Testis (tissue), 3 donors: Measurements from ENCODE around the gene DNER. TPM values are rescaled to one million over a fixed set of nuclear protein-coding genes. Genes with fewer than 3 reads are reported as not detected.

Source experiments
- DNase-seq: peaks from one replicate; pipeline ENCODE4 v3.0.0-alpha.2; 2019
- H3K27ac ChIP-seq, 2 donors: fragments of 200-600 bp; sonication (generic); one replicate each; pipeline ENCODE4 v1.5.1; 2019
- H3K27me3 ChIP-seq: fragments of 200-600 bp; sonication (generic); one replicate; pipeline ENCODE4 v1.5.1; 2019
- H3K36me3 ChIP-seq: fragments of 200-600 bp; sonication (generic); one replicate; pipeline ENCODE4 v1.5.1; 2017; ENCODE audit warnings: low read depth; ENCODE audit errors: missing control alignments
- H3K4me1 ChIP-seq: fragments of 200-600 bp; sonication (generic); one replicate; pipeline ENCODE4 v1.5.1; 2019
- H3K4me3 ChIP-seq, 2 donors: fragments of 200-600 bp; sonication (generic); one replicate each; pipeline ENCODE4 v1.5.1; 2017 to 2019
- H3K9me3 ChIP-seq: fragments of 200-600 bp; sonication (generic); one replicate; pipeline ENCODE4 v1.5.1; 2017
- POLR2A ChIP-seq: fragments of 450-650 bp; IDR thresholded peaks from one replicate; pipeline ENCODE4 v1.6.1; 2017; ENCODE audit warnings: antibody characterized with exemption, mild to moderate bottlenecking, moderate library complexity
- WGBS, 2 donors: methylation state at CpG; one replicate each; pipeline ENCODE4 v1.1.5; 2018; 5-methylcytosine and 5-hydroxymethylcytosine counted together
- intact Hi-C: fragments of 100-400 bp; cut with DNase I; formaldehyde crosslinking; loops from one replicate; pipeline ENCODE4 v1.15.1; 2023; ENCODE audit warnings: low total_unique reads
- polyA plus RNA-seq: library from polyadenylated mRNA; stranded (reverse); fragments of 350-450 nt; fragmentation: Illumina TruSeq; extraction: RNeasy Lipid Tissue Mini Kit (QIAGEN cat#74804); gene quantifications from one replicate; pipeline ENCODE4 v1.2.3, GENCODE V29; 2014; ENCODE audit warnings: low read depth, low replicate concordance; ENCODE audit not compliant: insufficient read depth
- total RNA-seq, 2 donors: library from RNA; depleted of rRNA; stranded (reverse); fragments of >200 nt; gene quantifications; one replicate each; pipeline ENCODE4 v1.2.3, GENCODE V29; 2016
- TF ChIP-seq, protein P1 (sequence below), 3 experiments: fragments of 450-650 bp in 2 of 3; fragments of 200-600 bp in 1 of 3; sonication (generic) in 1 of 3; IDR thresholded peaks; one replicate each; pipeline ENCODE4 v1.5.1; 2016 to 2019; ENCODE audit warnings: antibody characterized with exemption in 3 of 3, mild to moderate bottlenecking in 2 of 3, moderate library complexity in 1 of 3

DNER gene
- total and polyA plus RNA-seq, 3 donors from 2014 or later: 2.0 to 4.8 (median 2.9) TPM

DNA sequence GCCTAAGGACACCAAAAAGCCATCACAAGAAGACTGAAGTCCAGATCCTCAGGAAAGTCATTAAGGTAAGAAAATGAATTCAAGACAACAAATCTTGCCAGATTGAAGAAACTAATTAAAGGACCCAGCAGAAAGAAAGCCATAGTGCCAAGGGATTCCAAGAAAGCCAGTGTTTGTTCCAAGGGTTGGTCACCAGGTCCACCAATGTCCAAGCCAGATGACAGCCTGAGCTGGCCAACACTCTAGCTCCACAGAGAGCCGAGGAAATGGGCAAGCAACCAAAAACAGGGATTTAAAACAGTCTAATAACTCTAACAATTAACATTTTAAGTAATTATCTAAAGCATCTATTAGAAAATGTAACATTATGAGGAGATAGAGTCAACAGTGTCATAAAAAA lies 49.2 kb downstream of the DNER start:
- Histone ChIP-seq H3K4me3 (no peak overlapping the region), H3K36me3 (no peaks in the 10 kb centered on the region), H3K27ac (no peak overlapping the region), H3K27me3 (no peaks in the 10 kb centered on the region), H3K4me1 (no peaks in the 10 kb centered on the region), H3K9me3 (no peaks in the 10 kb centered on the region)
- no peak for DNase-seq
- TF ChIP-seq POLR2A: no peak
- TF ChIP-seq, protein P1, sequence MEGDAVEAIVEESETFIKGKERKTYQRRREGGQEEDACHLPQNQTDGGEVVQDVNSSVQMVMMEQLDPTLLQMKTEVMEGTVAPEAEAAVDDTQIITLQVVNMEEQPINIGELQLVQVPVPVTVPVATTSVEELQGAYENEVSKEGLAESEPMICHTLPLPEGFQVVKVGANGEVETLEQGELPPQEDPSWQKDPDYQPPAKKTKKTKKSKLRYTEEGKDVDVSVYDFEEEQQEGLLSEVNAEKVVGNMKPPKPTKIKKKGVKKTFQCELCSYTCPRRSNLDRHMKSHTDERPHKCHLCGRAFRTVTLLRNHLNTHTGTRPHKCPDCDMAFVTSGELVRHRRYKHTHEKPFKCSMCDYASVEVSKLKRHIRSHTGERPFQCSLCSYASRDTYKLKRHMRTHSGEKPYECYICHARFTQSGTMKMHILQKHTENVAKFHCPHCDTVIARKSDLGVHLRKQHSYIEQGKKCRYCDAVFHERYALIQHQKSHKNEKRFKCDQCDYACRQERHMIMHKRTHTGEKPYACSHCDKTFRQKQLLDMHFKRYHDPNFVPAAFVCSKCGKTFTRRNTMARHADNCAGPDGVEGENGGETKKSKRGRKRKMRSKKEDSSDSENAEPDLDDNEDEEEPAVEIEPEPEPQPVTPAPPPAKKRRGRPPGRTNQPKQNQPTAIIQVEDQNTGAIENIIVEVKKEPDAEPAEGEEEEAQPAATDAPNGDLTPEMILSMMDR (IDR thresholded peaks at IDR 0.05): no peak
- 65 to 88% methylated on average over 1 of the region's 1 CpG for WGBS, 2 donors
- intact Hi-C loops: no loop called here

GRCh38 chr2:229661478-229661877 lies 52.9 kb downstream of the DNER start:
- Histone ChIP-seq H3K27me3 (no peaks in the 10 kb centered on the region), H3K27ac (no peak overlapping the region), H3K9me3 (no peaks in the 10 kb centered on the region), H3K4me3 (no peak overlapping the region), H3K4me1 (no peaks in the 10 kb centered on the region), H3K36me3 (no peaks in the 10 kb centered on the region)
- 90 to 100% methylated on average over 3 of the region's 3 CpGs for WGBS, 2 donors
- intact Hi-C loops: no loop called here
- no peak for TF ChIP-seq POLR2A
- TF ChIP-seq, protein P1 (IDR thresholded peaks at IDR 0.05): no peak
- DNase-seq: no peak

GRCh38 chr2:229660951-229661350 lies 53.4 kb downstream of the DNER start:
- H3K36me3 ChIP-seq: no peaks in the 10 kb centered on the region
- H3K9me3 ChIP-seq: no peaks in the 10 kb centered on the region
- TF ChIP-seq, protein P1 (IDR thresholded peaks at IDR 0.05): no peak
- TF ChIP-seq POLR2A: no peak
- DNase-seq: no peak
- intact Hi-C loops: no loop called here
- no peaks in the 10 kb centered on the region for H3K27me3 ChIP-seq
- H3K4me1 ChIP-seq: no peaks in the 10 kb centered on the region
- H3K27ac ChIP-seq: no peak overlapping the region
- H3K4me3 ChIP-seq: no peak overlapping the region

DNA sequence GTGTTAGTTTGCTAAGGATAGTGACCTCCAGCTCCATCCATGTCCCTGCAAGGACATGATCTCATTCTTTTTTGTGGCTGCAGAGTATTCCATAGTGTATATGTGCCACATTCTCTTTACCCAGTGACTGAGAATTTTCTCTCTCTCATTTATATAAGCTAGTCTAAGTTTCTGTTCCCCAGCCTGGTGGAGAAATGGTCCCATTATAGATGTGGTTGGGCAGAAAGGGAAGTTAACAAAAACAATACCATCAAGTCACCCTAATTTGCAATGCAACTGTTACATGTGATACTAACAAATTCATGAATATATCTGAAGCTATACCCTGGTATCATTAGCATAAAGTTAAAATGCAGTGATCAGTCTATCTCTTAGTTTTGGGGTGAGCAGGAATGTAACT lies 54.0 kb downstream of the DNER start:
- no peaks in the 10 kb centered on the region for H3K4me1 ChIP-seq
- H3K4me3 ChIP-seq: no peak overlapping the region
- H3K36me3 ChIP-seq: no peaks in the 10 kb centered on the region
- no peak for TF ChIP-seq POLR2A
- TF ChIP-seq, protein P1 (IDR thresholded peaks at IDR 0.05): no peak
- H3K27me3 ChIP-seq: no peaks in the 10 kb centered on the region
- DNase-seq: no peak
- no peak overlapping the region for H3K27ac ChIP-seq
- intact Hi-C loops: no loop called here
- H3K9me3 ChIP-seq: no peaks in the 10 kb centered on the region

DNA sequence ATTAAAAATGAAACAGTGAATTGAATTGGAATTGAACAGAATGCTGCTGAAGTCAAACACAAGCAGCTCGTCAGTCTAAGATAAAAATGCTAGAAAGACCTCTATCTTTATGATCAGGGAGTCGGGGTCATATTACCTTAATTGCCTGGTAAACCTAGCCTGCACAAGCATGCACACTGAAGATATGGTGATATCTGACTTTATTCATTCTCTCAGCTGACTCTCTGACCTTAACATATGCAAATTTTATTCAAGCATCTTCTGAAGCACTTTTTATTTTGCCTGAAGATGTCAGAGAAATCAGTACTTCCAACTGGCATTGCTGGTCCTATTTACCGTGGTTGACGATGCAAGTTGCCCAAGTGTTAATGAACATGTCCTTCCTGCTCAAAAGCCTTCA lies 56.4 kb downstream of the DNER start:
- no peak for TF ChIP-seq POLR2A
- intact Hi-C loops: no loop called here
- no peak overlapping the region for H3K27ac ChIP-seq
- no peak for DNase-seq
- WGBS, 2 donors: 82 to 87% methylated on average over 4 of the region's 4 CpGs
- no peaks in the 10 kb centered on the region for H3K4me1 ChIP-seq
- H3K4me3 ChIP-seq: no peak overlapping the region
- no peaks in the 10 kb centered on the region for H3K27me3 ChIP-seq
- no peaks in the 10 kb centered on the region for H3K36me3 ChIP-seq
- H3K9me3 ChIP-seq: no peaks in the 10 kb centered on the region
